DMS53 treated with DMSO at 0.1 percent for 48 hours (cell line): ENCODE results near the gene USO1.
"Not testable (repeated sequence)": the region's sequence is repeated elsewhere in the genome, so short reads cannot be mapped to it uniquely, and the experiment has no call there.

Source experiments
- DNase-seq: peaks from one replicate; lab custom pipeline; 2025; ENCODE audit not compliant: unreplicated experiment; lab: John Stamatoyannopoulos, UW

Gene USO1

DNA sequence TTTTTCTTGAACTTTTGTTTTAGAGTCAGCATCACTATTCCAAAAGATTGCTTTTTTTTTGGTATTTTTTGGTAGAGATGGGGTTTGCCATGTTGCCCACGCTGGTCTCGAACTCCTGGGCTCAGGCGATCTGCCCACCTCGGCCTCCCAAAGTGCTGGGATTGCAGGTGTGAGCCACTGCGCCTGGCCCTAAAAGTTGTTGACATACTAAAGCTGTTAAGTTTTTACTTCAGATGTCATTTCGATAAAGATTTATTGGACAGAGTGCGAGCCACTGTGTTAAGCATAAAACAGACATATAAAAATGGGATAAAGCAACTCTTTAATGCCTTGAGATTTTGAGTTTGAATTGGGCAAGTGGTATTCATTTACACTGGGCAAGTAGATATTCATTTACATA, 28.3 kb downstream of the USO1 start:
- no peak for DNase-seq

GRCh38 chr4:75769036-75769435, 44.7 kb downstream of the USO1 start:
- no peak for DNase-seq

GRCh38 chr4:75771607-75772006, 47.2 kb downstream of the USO1 start:
- DNase-seq, result no peak

GRCh38 chr4:75777589-75777988, 53.2 kb downstream of the USO1 start:
- no peak for DNase-seq

GRCh38 chr4:75779105-75779757, 54.9 kb downstream of the USO1 start:
- DNase-seq, result no peak

GRCh38 chr4:75781305-75781704, 56.9 kb downstream of the USO1 start:
- no peak for DNase-seq

- no peak for DNase-seq
These were observed 62.1 kb downstream of the USO1 start for GRCh38 chr4:75786526-75786925.

- DNase-seq, result no peak
These were observed 62.6 kb downstream of the USO1 start for GRCh38 chr4:75786938-75787337.

GRCh38 chr4:75790024-75790423, 65.6 kb downstream of the USO1 start:
- no peak for DNase-seq

DNA sequence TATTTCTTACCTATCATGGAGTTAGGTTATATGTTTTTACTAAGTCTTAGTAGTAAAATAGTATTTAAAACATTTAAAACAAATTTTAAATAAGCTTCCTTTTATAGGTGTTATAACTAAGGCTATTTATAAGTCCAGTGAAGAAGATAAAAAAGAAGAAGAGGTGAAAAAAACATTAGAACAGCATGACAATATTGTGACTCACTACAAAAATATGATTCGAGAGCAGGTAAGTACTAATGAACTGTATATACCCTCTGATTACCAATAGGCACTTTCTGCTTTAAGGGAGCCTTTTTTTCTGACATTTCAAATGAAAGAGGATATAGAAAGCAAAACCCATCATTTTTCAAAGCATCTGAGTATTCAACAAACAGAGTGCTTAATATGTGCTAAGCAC, 76.6 kb downstream of the USO1 start:
- DNase-seq, result no peak

- not testable (repeated sequence) for DNase-seq
These were observed 81.7 kb downstream of the USO1 start for GRCh38 chr4:75806035-75806434.

DNA sequence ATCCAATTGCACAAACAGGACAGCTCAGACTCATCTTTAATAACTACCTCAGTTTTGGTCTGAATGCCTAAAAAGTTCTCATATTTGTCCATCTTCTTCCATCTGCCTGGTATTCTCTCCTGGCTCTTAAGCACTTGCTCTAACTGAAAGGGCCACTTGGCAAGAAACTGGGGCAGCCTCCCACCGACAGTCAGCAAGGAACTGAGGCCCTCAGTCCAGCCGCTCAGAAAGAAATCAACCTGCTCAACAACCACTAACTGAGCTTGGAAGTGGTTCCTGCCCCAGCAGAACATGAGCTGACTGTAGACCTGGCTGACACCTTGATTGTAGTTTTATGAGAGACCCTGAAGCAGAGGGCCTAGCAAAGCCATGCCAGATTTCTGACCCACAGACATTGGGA, 93.5 kb downstream of the USO1 start:
- no peak for DNase-seq

- DNase-seq, result no peak
These were observed 94.7 kb downstream of the USO1 start for GRCh38 chr4:75819121-75819520.

GRCh38 chr4:75820197-75820596, 95.8 kb downstream of the USO1 start:
- no peak for DNase-seq

- DNase-seq, result no peak
These were observed 96.3 kb downstream of the USO1 start for GRCh38 chr4:75820676-75821075.

DNA sequence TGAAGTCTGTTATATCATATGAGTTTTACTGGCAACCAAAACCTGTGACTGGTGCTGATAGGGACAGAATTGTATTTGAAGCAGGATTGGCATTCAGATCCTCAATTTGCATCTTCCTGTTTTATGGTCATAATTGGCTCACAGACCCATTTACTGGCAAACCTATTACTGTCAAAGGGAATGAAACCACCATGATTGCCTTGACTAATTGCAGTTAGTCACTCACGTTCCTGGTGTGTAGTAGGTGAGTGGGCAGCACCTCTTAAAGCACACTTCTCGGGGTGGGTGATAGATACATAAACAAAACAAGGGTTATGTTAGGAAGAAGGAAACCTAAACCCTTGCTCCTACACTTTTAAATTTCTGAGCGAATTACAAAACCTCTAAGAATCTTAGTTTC, 96.8 kb downstream of the USO1 start:
- DNase-seq, result no peak

- no peak for DNase-seq
These were observed 97.6 kb downstream of the USO1 start for GRCh38 chr4:75821966-75822365.

- DNase-seq, result no peak
These were observed 98.0 kb downstream of the USO1 start for GRCh38 chr4:75822416-75822815.

- DNase-seq, result no peak
These were observed 99.4 kb downstream of the USO1 start for GRCh38 chr4:75823812-75824211.

GRCh38 chr4:75830906-75831305, 106.5 kb downstream of the USO1 start:
- DNase-seq, result no peak

GRCh38 chr4:75831856-75832405, 107.6 kb downstream of the USO1 start:
- no peak for DNase-seq

DNA sequence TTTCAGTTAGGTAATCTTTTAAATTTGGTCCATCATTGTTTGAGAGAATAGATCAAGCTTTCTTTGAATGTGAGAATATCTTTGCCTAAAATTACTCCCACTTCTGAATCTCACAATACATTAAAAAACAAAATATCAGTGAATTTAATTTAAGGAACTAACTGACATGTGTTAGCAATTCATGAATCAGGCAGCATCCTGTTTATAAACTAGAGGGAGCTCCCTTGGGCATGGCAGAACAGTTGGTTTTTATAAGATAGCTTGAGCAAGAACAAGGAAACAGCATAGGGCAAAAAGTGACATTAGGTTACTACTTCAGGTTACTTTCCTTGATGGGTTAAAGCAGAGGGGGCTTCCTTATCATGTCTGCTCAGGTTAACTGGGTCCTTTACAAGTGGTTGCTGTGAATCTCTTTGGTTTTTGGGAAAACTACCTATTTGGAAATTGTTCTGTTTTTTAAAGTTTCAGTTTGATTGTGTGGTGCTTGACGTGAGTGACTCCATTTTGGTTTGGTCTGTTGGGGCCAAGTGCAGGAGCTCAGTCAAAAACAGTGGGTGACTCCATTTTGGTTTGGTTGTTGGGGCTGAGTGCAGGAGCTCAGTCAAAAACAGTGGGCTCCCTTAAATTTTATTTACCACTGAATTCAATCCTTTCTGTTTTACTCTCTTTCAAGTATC, 109.9 kb downstream of the USO1 start:
- DNase-seq, result no peak

GRCh38 chr4:75834772-75835154, 110.4 kb downstream of the USO1 start:
- no peak for DNase-seq
